SK-N-SH treated with all-trans-retinoic acid at 6 μM for 48 hours (cell line): ENCODE measurements around the gene IHH.

ENCODE experiments used
- CREB5 ChIP-seq: fragments of 250-450 bp; sonication (Bioruptor Pico); IDR thresholded peaks from 2 replicates; pipeline ENCODE4 v1.5.1; 2020; ENCODE audit warnings: low read depth, mild to moderate bottlenecking, moderate library complexity
- CSDC2 ChIP-seq: fragments of 250-450 bp; sonication (Bioruptor Pico); IDR thresholded peaks from 2 replicates; pipeline ENCODE4 v1.5.0; 2020; ENCODE audit warnings: mild to moderate bottlenecking, moderate library complexity
- ESRRG ChIP-seq: fragments of 250-450 bp; sonication (Bioruptor Pico); IDR thresholded peaks from 2 replicates; pipeline ENCODE4 v1.6.1; 2021; ENCODE audit warnings: mild to moderate bottlenecking
- GLIS3 ChIP-seq: fragments of 250-450 bp; sonication (Bioruptor Pico); IDR thresholded peaks from 2 replicates; pipeline ENCODE4 v1.5.0; 2020; ENCODE audit warnings: mild to moderate bottlenecking, moderate library complexity
- ISL1 ChIP-seq: fragments of 250-450 bp; sonication (Bioruptor Pico); IDR thresholded peaks from 2 replicates; pipeline ENCODE4 v2.1.2; 2022; ENCODE audit warnings: mild to moderate bottlenecking, moderate library complexity
- OSR1 ChIP-seq: fragments of 250-450 bp; sonication (Bioruptor Pico); IDR thresholded peaks from 2 replicates; pipeline ENCODE4 v1.8.0; 2022; ENCODE audit warnings: moderate library complexity, mild to moderate bottlenecking, inconsistent platforms
- PATZ1 ChIP-seq: fragments of 250-450 bp; sonication (Bioruptor Pico); IDR thresholded peaks from 2 replicates; pipeline ENCODE4 v1.8.0; 2020; ENCODE audit warnings: mild to moderate bottlenecking, moderate library complexity, borderline replicate concordance
- POU6F1 ChIP-seq: fragments of 250-450 bp; sonication (Bioruptor Pico); IDR thresholded peaks from 2 replicates; pipeline ENCODE4 v1.8.0; 2021; ENCODE audit warnings: low read depth, mild to moderate bottlenecking, moderate library complexity, borderline replicate concordance
- RARB ChIP-seq: fragments of 250-450 bp; sonication (Bioruptor Pico); IDR thresholded peaks from 2 replicates; pipeline ENCODE4 v1.8.0; 2021; ENCODE audit warnings: mild to moderate bottlenecking, moderate library complexity
- SNAI2 ChIP-seq: fragments of 250-450 bp; sonication (Bioruptor Pico); IDR thresholded peaks from 2 replicates; pipeline ENCODE4 v1.5.0; 2020; ENCODE audit warnings: mild to moderate bottlenecking, moderate library complexity
- TOX ChIP-seq: fragments of 250-450 bp; sonication (Bioruptor Pico); IDR thresholded peaks from 2 replicates; pipeline ENCODE4 v1.8.0; 2021; ENCODE audit warnings: mild to moderate bottlenecking, moderate library complexity, borderline replicate concordance
- ZFP3 ChIP-seq: fragments of 250-450 bp; sonication (Bioruptor Pico); IDR thresholded peaks from 2 replicates; pipeline ENCODE4 v1.5.0; 2020; ENCODE audit warnings: mild to moderate bottlenecking, moderate library complexity
- ZFP30 ChIP-seq: fragments of 450-650 bp; formaldehyde crosslinking; IDR thresholded peaks from 2 replicates; pipeline ENCODE4 v1.5.0; 2022; ENCODE audit warnings: mild to moderate bottlenecking, moderate library complexity
- ZNF70 ChIP-seq: fragments of 450-650 bp; formaldehyde crosslinking; IDR thresholded peaks from 2 replicates; pipeline ENCODE4 v1.5.0; 2020; ENCODE audit warnings: mild to moderate bottlenecking, moderate library complexity

- TF ChIP-seq ZFP3 (no peak), PATZ1 (CRISPR knock-in tag) (no peak), CSDC2 (CRISPR knock-in tag) (no peak), ZFP30 (CRISPR knock-in tag) (no peak), SNAI2 (no peak), RARB (CRISPR knock-in tag) (no peak), ESRRG (no peak), OSR1 (CRISPR knock-in tag) (no peak), POU6F1 (CRISPR knock-in tag) (no peak), TOX (CRISPR knock-in tag) (no peak), ZNF70 (CRISPR knock-in tag) (no peak), CREB5 (no peak), GLIS3 (CRISPR knock-in tag) (no peak), ISL1 (CRISPR knock-in tag) (no peak)
Observed at GRCh38 chr2:219076253-219076652, 15.5 kb upstream of the IHH start.
